Right forelimb (tissue), 1 donor: ENCODE results near the gene USP34.
"Not testable (repeated sequence)": the region's sequence is repeated elsewhere in the genome, so short reads cannot be mapped to it uniquely, and the experiment has no call there.

Experiments
- DNase-seq: peaks from one replicate; pipeline ENCODE4 v3.0.0-alpha.2; 2018

The USP34 gene

GRCh38 chr2:61463769-61464475 is 7.0 kb downstream of the USP34 start:
- DNase-seq = no peak

- DNase-seq = no peak
These were observed 9.5 kb downstream of the USP34 start for GRCh38 chr2:61461404-61461803.

GRCh38 chr2:61460163-61460562 is 10.7 kb downstream of the USP34 start:
- DNase-seq = no peak

- no peak for DNase-seq
These were observed 14.0 kb downstream of the USP34 start for GRCh38 chr2:61456746-61457420.

- no peak for DNase-seq
These were observed 14.7 kb downstream of the USP34 start for GRCh38 chr2:61456070-61456745.

GRCh38 chr2:61454972-61455371 is 15.9 kb downstream of the USP34 start:
- DNase-seq = not testable (repeated sequence)

GRCh38 chr2:61454383-61454782 is 16.5 kb downstream of the USP34 start:
- DNase-seq = no peak

- no peak for DNase-seq
These were observed 18.5 kb downstream of the USP34 start for GRCh38 chr2:61452392-61452791.

- DNase-seq = no peak
These were observed 19.7 kb downstream of the USP34 start for GRCh38 chr2:61451178-61451577.

- DNase-seq = no peak
These were observed 20.7 kb downstream of the USP34 start for GRCh38 chr2:61450144-61450543.

GRCh38 chr2:61448229-61448628 is 22.7 kb downstream of the USP34 start:
- no peak for DNase-seq

GRCh38 chr2:61446971-61447370 is 23.9 kb downstream of the USP34 start:
- not testable (repeated sequence) for DNase-seq

GRCh38 chr2:61443342-61444041 is 27.4 kb downstream of the USP34 start:
- DNase-seq = no peak

GRCh38 chr2:61439241-61440002 is 31.5 kb downstream of the USP34 start:
- no peak for DNase-seq

GRCh38 chr2:61438670-61439069 is 32.2 kb downstream of the USP34 start:
- DNase-seq = no peak

- DNase-seq = no peak
These were observed 33.7 kb downstream of the USP34 start for GRCh38 chr2:61437170-61437569.

- DNase-seq = no peak
These were observed 34.8 kb downstream of the USP34 start for GRCh38 chr2:61436092-61436491.

GRCh38 chr2:61435291-61435690 is 35.6 kb downstream of the USP34 start:
- DNase-seq = no peak

- DNase-seq = no peak
These were observed 36.6 kb downstream of the USP34 start for GRCh38 chr2:61434314-61434713.

GRCh38 chr2:61433606-61434005 is 37.3 kb downstream of the USP34 start:
- no peak for DNase-seq

- DNase-seq = no peak
These were observed 37.9 kb downstream of the USP34 start for GRCh38 chr2:61432990-61433389.

- no peak for DNase-seq
These were observed 39.5 kb downstream of the USP34 start for GRCh38 chr2:61431345-61431744.
